ENCODE data around the gene ITGA1.

The ITGA1 gene

DNA sequence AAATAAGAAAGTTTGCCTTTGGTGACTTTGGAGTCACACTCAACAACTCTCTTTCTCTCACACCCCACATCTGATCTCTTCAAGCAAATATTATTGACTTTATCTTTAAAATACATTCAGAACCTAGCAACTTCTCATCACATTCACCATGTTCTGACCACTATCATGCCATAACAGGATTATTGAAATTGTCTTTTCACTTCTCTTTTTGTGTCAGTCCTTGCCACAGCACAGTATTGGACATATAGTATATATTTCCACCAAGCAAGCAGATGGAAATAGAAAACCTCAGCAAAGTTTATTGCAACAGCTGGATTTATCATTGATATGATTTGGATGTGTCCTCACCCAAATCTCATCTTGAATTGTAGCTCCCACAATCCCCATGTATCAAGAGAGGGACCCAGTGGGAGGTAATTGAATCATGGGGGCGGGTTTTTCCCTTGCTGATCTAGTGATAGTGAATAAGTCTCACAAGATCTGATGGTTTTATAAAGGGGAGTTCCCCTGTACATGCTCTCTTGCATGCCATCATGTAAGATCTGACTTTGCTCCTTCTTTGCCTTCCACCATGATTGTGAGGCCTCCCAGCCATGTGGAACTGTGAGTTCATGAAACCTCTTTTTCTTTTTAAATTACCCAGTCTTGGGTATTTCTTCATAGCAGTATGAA, 26.9 kb upstream of the ITGA1 start:
- no peaks in the 10 kb centered on the region for H3K4me1 ChIP-seq (ENCODE audit: insufficient read depth, low read length)
- H3K9ac ChIP-seq (ENCODE audit: low read depth, low read length): no peak overlapping the region
- H3K36me3 ChIP-seq (ENCODE audit: insufficient read depth, low read length): no peaks in the 10 kb centered on the region

DNA sequence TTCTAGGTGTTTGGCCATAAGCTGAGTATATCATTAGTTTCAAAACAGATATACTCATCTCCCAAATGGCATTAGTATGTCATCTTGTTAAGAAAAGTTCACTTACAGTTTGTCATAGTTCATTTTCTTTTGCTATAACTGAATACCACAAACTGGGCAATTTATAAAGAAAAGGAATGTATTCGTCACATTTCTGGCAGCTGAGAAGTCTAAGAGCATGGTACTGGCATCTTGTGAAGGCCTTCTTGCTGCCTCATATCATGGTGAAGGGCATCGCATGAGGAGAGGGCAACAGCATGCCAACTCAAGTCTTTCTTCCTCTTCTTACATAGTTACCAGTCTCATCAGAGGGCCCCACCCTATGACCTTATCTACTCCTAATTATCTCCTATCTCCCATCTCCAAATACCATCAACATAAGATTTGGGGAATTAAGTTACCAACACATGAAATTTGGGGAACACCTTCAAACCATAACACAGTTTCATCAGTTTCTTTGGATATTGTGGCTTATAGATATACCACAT, 20.4 kb upstream of the ITGA1 start:
- no peaks in the 10 kb centered on the region for H3K36me3 ChIP-seq (ENCODE audit: insufficient read depth, low read length)
- no peaks in the 10 kb centered on the region for H3K4me1 ChIP-seq (ENCODE audit: insufficient read depth, low read length)
- H3K9ac ChIP-seq (ENCODE audit: low read depth, low read length): no peak overlapping the region
- H3K9me3 ChIP-seq (ENCODE audit: control insufficient read depth, insufficient read depth, low read length): no peaks in the 10 kb centered on the region

More for the DNA sequence above, 26.9 kb upstream of the ITGA1 start:
- H3K9me3 ChIP-seq (ENCODE audit: control insufficient read depth, insufficient read depth, low read length): no peaks in the 10 kb centered on the region

DNA sequence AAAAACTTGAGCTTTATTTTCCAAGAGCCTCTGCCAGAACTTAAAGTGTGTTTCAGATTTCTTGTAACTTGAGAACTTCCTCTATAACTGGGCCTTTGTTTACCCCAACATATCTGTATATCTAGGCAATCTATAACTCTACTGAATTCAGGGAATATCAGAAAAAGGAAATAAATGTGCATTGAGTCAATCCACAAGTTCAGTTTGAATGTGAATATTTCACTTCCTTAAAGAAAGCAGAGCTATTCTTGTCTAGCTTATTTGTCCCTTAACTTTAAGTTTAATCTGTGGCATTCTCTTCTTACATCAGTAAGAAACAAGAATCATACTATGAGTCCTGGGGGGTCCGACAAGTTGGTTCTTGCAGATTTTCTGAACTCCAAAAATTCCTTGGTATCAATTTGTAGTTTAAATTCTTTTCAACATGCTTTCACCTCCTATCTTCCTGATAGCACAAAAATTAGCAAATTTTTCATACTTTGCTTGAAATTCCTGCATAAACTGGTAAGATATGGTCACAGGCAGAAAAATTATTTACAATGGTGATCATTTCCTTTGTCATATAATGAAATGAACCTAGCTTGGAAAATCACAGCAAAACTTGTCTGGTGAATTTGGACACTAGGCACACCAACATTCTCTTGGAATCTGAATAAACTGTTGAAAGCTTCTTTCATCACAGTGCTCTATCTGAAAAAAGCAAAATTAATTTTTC, 19.8 kb upstream of the ITGA1 start:
- H3K36me3 ChIP-seq (ENCODE audit: insufficient read depth, low read length): no peaks in the 10 kb centered on the region
- H3K9me3 ChIP-seq (ENCODE audit: control insufficient read depth, insufficient read depth, low read length): no peaks in the 10 kb centered on the region
- no peaks in the 10 kb centered on the region for H3K4me1 ChIP-seq (ENCODE audit: insufficient read depth, low read length)
- H3K9ac ChIP-seq (ENCODE audit: low read depth, low read length): no peak overlapping the region

DNA sequence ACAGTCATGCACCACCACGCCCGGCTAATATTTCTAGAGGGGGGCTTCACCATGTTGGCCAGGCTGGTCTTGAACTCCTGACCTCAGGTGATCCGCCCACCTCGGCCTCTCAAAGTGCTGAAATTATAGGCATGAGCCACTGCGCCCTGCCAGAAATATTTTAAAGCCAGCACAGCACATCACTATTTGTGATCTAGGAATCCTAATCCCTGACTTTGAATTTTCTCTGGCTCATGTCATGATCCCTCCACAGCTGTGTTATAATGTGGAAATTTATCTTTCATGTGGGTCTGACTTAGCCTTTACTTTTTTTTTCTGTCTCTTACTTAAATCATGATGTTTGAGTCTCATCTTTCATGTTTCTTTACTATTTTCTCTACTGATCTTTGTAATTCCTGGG, 18.7 kb upstream of the ITGA1 start:
- H3K4me1 ChIP-seq (ENCODE audit: insufficient read depth, low read length): no peaks in the 10 kb centered on the region
- no peaks in the 10 kb centered on the region for H3K9me3 ChIP-seq (ENCODE audit: control insufficient read depth, insufficient read depth, low read length)
- no peak overlapping the region for H3K9ac ChIP-seq (ENCODE audit: low read depth, low read length)
- no peaks in the 10 kb centered on the region for H3K36me3 ChIP-seq (ENCODE audit: insufficient read depth, low read length)

DNA sequence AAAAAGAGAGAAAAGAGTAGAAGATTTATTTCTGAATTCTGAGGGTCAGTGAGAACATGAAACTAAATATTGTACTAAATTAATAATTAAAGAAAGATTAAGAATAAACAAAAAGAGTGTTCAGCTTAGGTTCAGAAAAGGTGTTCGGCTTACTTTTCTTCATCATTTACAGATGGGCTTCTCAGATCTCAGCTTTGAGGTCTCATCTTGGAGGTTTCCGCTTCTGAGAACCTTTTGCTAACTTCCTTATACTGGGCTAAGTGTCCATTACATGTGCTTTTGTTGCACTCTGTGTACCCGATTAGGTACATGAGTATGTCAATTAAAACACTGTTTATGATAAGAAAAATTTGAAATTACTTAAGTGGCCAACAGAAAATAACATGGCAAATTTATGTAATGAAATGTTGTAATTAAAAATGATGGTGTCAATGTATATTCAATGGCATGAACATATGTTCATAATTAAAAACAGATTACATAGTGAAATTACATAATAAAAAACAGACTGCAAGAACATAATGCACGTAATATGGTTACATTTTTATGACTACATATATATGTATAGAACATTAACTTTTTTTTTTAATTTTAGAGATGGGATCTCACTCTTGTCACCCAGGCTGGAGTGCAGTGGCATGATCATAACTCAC, 17.3 kb upstream of the ITGA1 start:
- Histone ChIP-seq H3K4me1 (ENCODE audit: insufficient read depth, low read length) (no peaks in the 10 kb centered on the region), H3K9ac (ENCODE audit: low read depth, low read length) (no peak overlapping the region), H3K36me3 (ENCODE audit: insufficient read depth, low read length) (no peaks in the 10 kb centered on the region), H3K9me3 (ENCODE audit: control insufficient read depth, insufficient read depth, low read length) (no peaks in the 10 kb centered on the region)

DNA sequence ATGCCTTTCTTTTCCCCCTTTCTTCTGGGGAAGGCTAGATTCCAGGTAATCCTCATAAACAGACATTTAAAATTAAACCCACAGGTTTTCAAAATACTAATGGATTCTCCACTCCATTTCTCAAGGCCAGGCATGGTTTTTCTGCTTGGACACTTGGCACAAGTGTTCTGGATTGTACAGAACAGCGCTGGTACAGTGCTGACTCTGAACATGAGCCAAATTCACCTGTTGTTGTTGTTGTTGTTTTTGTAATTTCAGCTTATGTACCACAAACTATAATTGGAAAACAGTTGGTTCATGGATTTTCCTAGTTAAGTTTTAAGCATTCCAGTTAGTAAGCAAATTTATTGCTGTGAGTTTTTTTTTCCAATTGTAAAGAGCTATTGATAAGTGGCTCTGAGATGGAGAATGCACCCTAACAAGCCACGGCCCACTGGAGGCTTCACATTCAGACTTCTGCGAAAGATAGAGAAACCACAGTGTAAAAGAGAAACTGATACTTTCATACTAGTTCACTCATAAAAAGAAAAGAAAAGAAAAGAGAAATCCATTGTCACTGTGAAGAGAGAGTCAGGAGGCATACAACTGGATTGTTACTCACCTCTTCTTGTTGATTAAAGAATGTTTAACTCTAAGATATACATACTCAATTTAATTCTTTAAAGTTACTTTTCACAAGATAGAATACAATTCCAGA, 16.2 kb upstream of the ITGA1 start:
- H3K4me1 ChIP-seq (ENCODE audit: insufficient read depth, low read length): no peaks in the 10 kb centered on the region
- no peaks in the 10 kb centered on the region for H3K9me3 ChIP-seq (ENCODE audit: control insufficient read depth, insufficient read depth, low read length)
- H3K9ac ChIP-seq (ENCODE audit: low read depth, low read length): no peak overlapping the region
- no peaks in the 10 kb centered on the region for H3K36me3 ChIP-seq (ENCODE audit: insufficient read depth, low read length)

DNA sequence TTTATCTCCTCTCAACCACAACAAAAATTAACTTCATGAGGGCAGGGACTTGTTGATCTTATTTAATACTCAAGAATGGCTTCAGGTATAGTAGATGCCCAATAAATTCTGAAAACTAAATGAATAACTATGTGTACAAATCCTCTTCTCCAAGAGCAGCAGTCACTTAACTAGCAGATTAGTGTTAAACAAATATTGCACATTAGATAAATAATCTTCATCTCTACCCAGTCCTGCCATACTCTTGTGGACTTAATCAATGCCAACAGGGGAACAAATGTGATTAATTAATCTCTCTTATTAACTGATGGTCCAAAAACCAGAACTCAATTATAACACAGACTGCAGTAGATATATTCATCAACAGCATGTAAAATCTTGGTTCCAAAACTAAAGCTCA, 15.0 kb upstream of the ITGA1 start:
- Histone ChIP-seq H3K9ac (ENCODE audit: low read depth, low read length) (no peak overlapping the region), H3K4me1 (ENCODE audit: insufficient read depth, low read length) (no peaks in the 10 kb centered on the region), H3K9me3 (ENCODE audit: control insufficient read depth, insufficient read depth, low read length) (no peaks in the 10 kb centered on the region), H3K36me3 (ENCODE audit: insufficient read depth, low read length) (no peaks in the 10 kb centered on the region)

DNA sequence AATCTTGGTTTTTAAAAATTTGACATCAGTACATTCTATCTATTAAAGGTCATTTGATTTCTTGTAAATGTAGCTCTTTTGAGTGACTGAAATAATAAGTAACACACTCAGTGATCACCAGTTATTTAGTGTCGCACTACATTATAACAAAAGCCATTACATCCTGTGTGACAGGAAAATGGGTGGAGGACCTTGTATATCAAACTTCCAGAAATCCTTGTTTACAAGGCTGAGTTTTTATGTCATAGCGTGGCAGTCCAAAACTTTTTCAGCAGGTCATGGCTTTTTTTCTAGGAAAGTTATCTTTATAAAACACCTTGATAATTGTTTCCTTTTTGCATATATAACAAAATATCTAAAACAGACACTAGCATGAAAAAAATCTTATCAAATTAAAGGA, 14.4 kb upstream of the ITGA1 start:
- no peak overlapping the region for H3K9ac ChIP-seq (ENCODE audit: low read depth, low read length)
- H3K4me1 ChIP-seq (ENCODE audit: insufficient read depth, low read length): no peaks in the 10 kb centered on the region
- no peaks in the 10 kb centered on the region for H3K36me3 ChIP-seq (ENCODE audit: insufficient read depth, low read length)
- H3K9me3 ChIP-seq (ENCODE audit: control insufficient read depth, insufficient read depth, low read length): no peaks in the 10 kb centered on the region

DNA sequence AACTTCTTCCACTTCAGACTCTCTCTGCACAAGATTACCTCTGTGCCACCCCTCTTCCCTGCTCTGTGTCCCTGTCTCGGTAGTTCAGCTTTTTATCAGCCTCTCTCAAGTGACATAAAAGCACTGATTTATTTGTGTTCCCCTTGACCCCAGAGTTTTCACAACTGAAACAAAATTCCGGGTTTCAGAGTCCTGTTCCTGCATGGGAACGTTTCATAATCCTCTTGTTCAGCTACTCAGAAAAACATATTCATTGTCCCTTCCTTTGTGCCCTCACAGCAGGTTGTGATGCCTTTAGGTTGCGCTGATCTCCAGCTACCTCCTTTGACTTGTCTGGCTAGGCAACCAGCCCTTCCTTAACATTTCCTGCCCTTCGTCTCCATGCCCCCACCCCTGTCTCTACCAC, 13.7 kb upstream of the ITGA1 start:
- H3K36me3 ChIP-seq (ENCODE audit: insufficient read depth, low read length): no peaks in the 10 kb centered on the region
- no peaks in the 10 kb centered on the region for H3K9me3 ChIP-seq (ENCODE audit: control insufficient read depth, insufficient read depth, low read length)
- H3K4me1 ChIP-seq (ENCODE audit: insufficient read depth, low read length): no peaks in the 10 kb centered on the region
- no peak overlapping the region for H3K9ac ChIP-seq (ENCODE audit: low read depth, low read length)

DNA sequence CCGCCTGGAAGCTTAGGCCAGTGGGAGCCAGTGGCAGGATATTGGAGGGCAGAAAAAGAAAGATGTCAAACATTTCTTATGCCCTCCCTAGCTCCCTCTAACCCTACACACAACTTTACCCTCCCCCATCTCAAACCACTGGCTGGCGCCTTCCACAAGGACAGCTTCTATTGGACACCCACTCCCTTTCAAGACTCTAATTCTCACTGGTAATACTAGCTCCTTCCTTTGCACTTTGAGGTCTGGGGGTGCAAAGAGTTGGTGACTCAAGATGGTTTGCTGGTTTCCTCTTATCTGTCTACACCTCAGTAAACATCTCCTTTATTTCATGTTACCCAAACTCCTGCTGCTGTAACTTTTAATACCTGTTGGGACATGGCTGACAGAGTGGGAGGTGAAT, 11.6 kb upstream of the ITGA1 start:
- Histone ChIP-seq H3K4me1 (ENCODE audit: insufficient read depth, low read length) (no peaks in the 10 kb centered on the region), H3K9ac (ENCODE audit: low read depth, low read length) (no peak overlapping the region), H3K36me3 (ENCODE audit: insufficient read depth, low read length) (no peaks in the 10 kb centered on the region), H3K9me3 (ENCODE audit: control insufficient read depth, insufficient read depth, low read length) (no peaks in the 10 kb centered on the region)

DNA sequence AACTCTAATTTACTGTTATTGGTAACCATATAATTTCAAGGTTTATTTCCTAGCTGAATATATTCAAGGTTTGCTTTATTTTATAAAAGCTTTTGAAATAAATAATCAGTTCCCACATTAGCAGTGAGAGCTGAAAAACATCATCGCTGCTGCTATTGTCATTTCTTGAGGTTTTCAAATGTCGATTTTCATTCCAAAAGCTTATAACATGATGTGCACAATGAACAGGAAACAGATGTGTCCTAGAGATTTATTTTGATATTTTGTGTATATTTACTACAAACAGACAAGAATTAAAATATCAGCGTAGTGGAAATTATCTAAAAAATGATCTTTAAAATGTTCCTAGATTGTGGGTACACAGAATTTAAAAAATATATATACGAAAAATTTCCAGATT, 10.5 kb upstream of the ITGA1 start:
- no peaks in the 10 kb centered on the region for H3K36me3 ChIP-seq (ENCODE audit: insufficient read depth, low read length)

DNA sequence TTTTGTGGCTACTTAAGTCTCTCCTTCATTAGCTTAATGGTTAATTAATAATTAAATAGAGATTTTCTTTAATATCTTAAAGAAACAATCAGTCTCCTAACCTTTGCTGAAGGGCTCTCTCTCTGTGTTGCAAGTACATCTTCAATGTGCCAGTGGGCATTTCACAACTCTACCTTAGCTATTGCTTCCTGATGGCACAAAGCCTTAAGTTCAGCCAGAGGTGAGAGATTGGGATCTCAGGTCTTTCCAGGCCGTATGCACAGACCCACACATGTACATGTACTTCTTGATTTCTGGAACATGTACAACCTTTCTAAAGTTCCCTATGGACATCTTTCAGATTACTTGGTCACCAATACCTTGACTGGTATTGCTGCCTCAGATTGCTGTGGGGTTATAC, 8.9 kb upstream of the ITGA1 start:
- H3K4me1 ChIP-seq (ENCODE audit: insufficient read depth, low read length): no peaks in the 10 kb centered on the region
- no peaks in the 10 kb centered on the region for H3K9me3 ChIP-seq (ENCODE audit: control insufficient read depth, insufficient read depth, low read length)
- no peaks in the 10 kb centered on the region for H3K36me3 ChIP-seq (ENCODE audit: insufficient read depth, low read length)
- H3K9ac ChIP-seq (ENCODE audit: low read depth, low read length): no peak overlapping the region

More for the DNA sequence above, 10.5 kb upstream of the ITGA1 start:
- Histone ChIP-seq H3K9ac (ENCODE audit: low read depth, low read length) (no peak overlapping the region), H3K9me3 (ENCODE audit: control insufficient read depth, insufficient read depth, low read length) (no peaks in the 10 kb centered on the region), H3K4me1 (ENCODE audit: insufficient read depth, low read length) (no peaks in the 10 kb centered on the region)

DNA sequence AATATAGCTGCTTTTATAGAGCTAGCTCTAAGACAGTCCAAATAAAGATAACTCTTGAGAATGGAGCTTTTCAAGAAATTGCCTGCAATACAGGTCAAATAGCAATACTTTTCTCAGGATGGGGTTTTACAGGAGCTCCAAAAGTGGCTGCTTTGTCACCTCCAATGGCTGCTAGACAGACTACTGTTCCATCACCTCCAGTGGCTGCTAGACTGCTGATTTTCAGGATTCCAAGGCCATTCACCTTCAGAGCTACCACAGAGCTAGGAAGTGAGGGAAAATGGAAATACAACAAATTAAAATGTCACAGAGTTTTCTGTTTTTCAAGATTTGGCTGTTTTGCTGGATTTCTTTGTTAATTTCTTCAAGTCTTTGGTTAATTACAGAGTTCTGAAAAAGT, 8.5 kb upstream of the ITGA1 start:
- Histone ChIP-seq H3K9ac (ENCODE audit: low read depth, low read length) (no peak overlapping the region), H3K4me1 (ENCODE audit: insufficient read depth, low read length) (no peaks in the 10 kb centered on the region), H3K36me3 (ENCODE audit: insufficient read depth, low read length) (no peaks in the 10 kb centered on the region), H3K9me3 (ENCODE audit: control insufficient read depth, insufficient read depth, low read length) (no peaks in the 10 kb centered on the region)

DNA sequence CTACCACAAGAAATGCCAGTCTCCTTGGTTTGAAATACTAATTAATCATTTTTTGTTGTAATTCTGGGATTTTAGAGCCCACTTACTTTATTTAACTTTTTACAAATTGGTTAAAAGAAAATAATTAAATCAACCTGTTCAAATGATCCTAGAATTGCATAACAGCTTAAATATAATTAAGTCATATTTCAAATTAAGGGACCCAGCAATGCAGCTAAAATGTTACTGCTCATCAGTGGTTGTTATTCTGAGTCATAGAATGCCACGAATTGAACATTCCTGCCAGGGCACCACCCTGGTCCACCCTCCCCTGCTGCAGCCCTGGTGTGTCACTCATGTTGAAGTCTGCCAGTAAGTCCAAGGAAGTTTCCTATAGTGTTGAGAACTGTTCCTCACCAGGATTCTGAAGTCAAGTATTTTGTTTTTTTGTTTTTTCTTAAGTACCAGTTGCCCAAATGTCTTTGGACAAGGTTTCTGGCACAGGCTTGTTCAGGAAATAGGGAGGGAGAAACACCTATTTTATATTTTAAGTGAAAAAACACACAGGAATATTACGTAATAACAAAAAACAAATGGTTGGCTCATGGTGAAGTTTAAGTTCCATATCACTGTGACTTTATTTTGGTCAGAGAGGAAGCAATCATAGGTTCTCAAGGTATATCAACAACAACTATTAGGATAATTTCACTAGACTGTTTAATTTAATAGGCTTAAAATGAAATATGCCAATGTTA, 4.3 kb upstream of the ITGA1 start:
- no peak overlapping the region for H3K9ac ChIP-seq (ENCODE audit: low read depth, low read length)
- H3K4me1 ChIP-seq (ENCODE audit: insufficient read depth, low read length): no peaks in the 10 kb centered on the region
- H3K36me3 ChIP-seq (ENCODE audit: insufficient read depth, low read length): no peaks in the 10 kb centered on the region
- H3K9me3 ChIP-seq (ENCODE audit: control insufficient read depth, insufficient read depth, low read length): no peaks in the 10 kb centered on the region

Measured in ES-I3 (cell line).